ENCODE measurements around the gene ARHGEF9.

DNA sequence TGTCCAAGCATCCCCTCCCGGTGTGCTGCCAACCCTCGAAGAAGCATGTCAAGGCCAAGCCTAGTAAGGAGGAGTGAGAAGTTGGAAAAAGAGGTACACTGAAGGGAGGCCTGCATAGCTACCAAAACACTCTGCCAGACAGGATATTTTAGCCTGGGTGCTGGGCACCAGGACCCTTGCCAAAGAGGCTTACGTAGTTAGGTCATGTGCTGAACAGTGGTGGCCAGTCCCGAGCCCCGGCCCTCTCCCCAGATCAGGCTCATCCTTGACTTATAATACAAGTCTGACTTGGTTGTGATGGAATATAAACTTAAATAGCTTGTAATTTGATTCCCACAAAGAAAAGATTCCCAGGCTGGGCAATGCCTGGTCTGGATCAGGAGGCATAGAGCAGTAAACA is 149.3 kb downstream of the ARHGEF9 start:
- TF ChIP-seq, protein P1, sequence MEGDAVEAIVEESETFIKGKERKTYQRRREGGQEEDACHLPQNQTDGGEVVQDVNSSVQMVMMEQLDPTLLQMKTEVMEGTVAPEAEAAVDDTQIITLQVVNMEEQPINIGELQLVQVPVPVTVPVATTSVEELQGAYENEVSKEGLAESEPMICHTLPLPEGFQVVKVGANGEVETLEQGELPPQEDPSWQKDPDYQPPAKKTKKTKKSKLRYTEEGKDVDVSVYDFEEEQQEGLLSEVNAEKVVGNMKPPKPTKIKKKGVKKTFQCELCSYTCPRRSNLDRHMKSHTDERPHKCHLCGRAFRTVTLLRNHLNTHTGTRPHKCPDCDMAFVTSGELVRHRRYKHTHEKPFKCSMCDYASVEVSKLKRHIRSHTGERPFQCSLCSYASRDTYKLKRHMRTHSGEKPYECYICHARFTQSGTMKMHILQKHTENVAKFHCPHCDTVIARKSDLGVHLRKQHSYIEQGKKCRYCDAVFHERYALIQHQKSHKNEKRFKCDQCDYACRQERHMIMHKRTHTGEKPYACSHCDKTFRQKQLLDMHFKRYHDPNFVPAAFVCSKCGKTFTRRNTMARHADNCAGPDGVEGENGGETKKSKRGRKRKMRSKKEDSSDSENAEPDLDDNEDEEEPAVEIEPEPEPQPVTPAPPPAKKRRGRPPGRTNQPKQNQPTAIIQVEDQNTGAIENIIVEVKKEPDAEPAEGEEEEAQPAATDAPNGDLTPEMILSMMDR (IDR thresholded peaks at IDR 0.05; ENCODE audit: low read depth, low read length), result no peak
- no peak for TF ChIP-seq EZH2phosphoT487 (IDR thresholded peaks at IDR 0.05; ENCODE audit: low read depth)
